Upper lobe of right lung (tissue), 1 donor: ENCODE data around the gene RBM28. TPM values are rescaled to one million over a fixed set of nuclear protein-coding genes. Genes with fewer than 3 reads are reported as not detected.

Experiments
- ATAC-seq: fragments of 200-7000 bp; cut with Tn5 transposase; one replicate; pipeline ENCODE4 v1.9.1; 2020; ENCODE audit warnings: mild to moderate bottlenecking, moderate library complexity
- DNase-seq: peaks from one replicate; pipeline ENCODE4 v3.0.0-alpha.2; 2020
- H3K27ac ChIP-seq: fragments of 200-600 bp; one replicate; pipeline ENCODE4 v1.8.0; 2022
- H3K27me3 ChIP-seq: fragments of 200-600 bp; one replicate; pipeline ENCODE4 v1.8.0; 2022; ENCODE audit warnings: mild to moderate bottlenecking
- H3K36me3 ChIP-seq: fragments of 200-600 bp; one replicate; pipeline ENCODE4 v1.8.0; 2022
- H3K4me1 ChIP-seq: fragments of 200-600 bp; one replicate; pipeline ENCODE4 v1.8.0; 2022
- H3K4me3 ChIP-seq: fragments of 200-600 bp; one replicate; pipeline ENCODE4 v1.8.0; 2022; ENCODE audit warnings: mild to moderate bottlenecking
- H3K9me3 ChIP-seq: fragments of 200-600 bp; one replicate; pipeline ENCODE4 v1.8.0; 2022
- CTCF ChIP-seq: fragments of 200-600 bp; IDR thresholded peaks from one replicate; pipeline ENCODE4 v1.8.0; 2022; ENCODE audit warnings: antibody characterized with exemption
- intact Hi-C: fragments of 100-400 bp; cut with DNase I; formaldehyde crosslinking; loops from one replicate; pipeline ENCODE4 v1.11.0; 2022
- total RNA-seq: library from RNA; stranded (reverse); fragmentation: NEBNext Ultra II Directional; extraction: Animal tissue kit (Norgen Biotek cat#: 25700); gene quantifications from one replicate; pipeline ENCODE4 v1.2.1, GENCODE V29; 2021
- donor health status: DM: no; HTN: yes; CAD: no; lungs with severe emphysema.

The RBM28 gene
- total RNA-seq, 1 donor from 2014 or later = 28.3 TPM

GRCh38 chr7:128357217-128357613 is 13.5 kb upstream of the RBM28 start:
- ATAC-seq = no peak
- intact Hi-C loops = no loop called here
- H3K9me3 ChIP-seq = no peaks in the 10 kb centered on the region
- DNase-seq = no peak
- TF ChIP-seq CTCF = no peak
- H3K27me3 ChIP-seq = peaks cover 33% of the 10 kb centered on the region
- peaks cover 9% of the 10 kb centered on the region for H3K4me1 ChIP-seq
- H3K4me3 ChIP-seq = no peak overlapping the region
- H3K27ac ChIP-seq = no peak overlapping the region
- no peaks in the 10 kb centered on the region for H3K36me3 ChIP-seq

GRCh38 chr7:128356546-128357216 is 13.0 kb upstream of the RBM28 start:
- Histone ChIP-seq H3K27me3 (peaks cover 36% of the 10 kb centered on the region), H3K9me3 (no peaks in the 10 kb centered on the region), H3K4me1 (peaks cover 6% of the 10 kb centered on the region), H3K27ac (no peak overlapping the region), H3K36me3 (no peaks in the 10 kb centered on the region), H3K4me3 (no peak overlapping the region)
- DNase-seq (no peak), ATAC-seq (no peak)
- intact Hi-C loops = no loop called here
- no peak for TF ChIP-seq CTCF

GRCh38 chr7:128353610-128354009 is 9.9 kb upstream of the RBM28 start:
- intact Hi-C loops = no loop called here
- Histone ChIP-seq H3K4me3 (no peak overlapping the region), H3K27ac (no peak overlapping the region), H3K4me1 (peaks cover 5% of the 10 kb centered on the region), H3K36me3 (no peaks in the 10 kb centered on the region), H3K9me3 (no peaks in the 10 kb centered on the region), H3K27me3 (peaks cover 47% of the 10 kb centered on the region)
- ATAC-seq = no peak
- DNase-seq = no peak
- TF ChIP-seq CTCF = no peak

- DNase-seq = no peak
- Histone ChIP-seq H3K27ac (no peak overlapping the region), H3K4me1 (peaks cover 5% of the 10 kb centered on the region), H3K36me3 (no peaks in the 10 kb centered on the region), H3K9me3 (no peaks in the 10 kb centered on the region), H3K4me3 (no peak overlapping the region), H3K27me3 (peaks cover 47% of the 10 kb centered on the region)
- intact Hi-C loops = no loop called here
- TF ChIP-seq CTCF = no peak
- ATAC-seq = no peak
These were observed 9.5 kb upstream of the RBM28 start for GRCh38 chr7:128353189-128353588.

- Histone ChIP-seq H3K36me3 (no peaks in the 10 kb centered on the region), H3K4me3 (no peak overlapping the region), H3K27ac (no peak overlapping the region), H3K27me3 (peaks cover 47% of the 10 kb centered on the region), H3K9me3 (no peaks in the 10 kb centered on the region), H3K4me1 (peaks cover 5% of the 10 kb centered on the region)
- intact Hi-C loops = no loop called here
- ATAC-seq (no peak), DNase-seq (no peak)
- TF ChIP-seq CTCF = no peak
These were observed 8.9 kb upstream of the RBM28 start for GRCh38 chr7:128352636-128353035.

GRCh38 chr7:128352153-128352537 is 8.4 kb upstream of the RBM28 start:
- peak; percentile 48 for TF ChIP-seq CTCF
- intact Hi-C loops = no loop called here
- DNase-seq (peak; percentile 79), ATAC-seq (peak; percentile 85)
- peaks cover 5% of the 10 kb centered on the region for H3K4me1 ChIP-seq
- peaks cover 47% of the 10 kb centered on the region for H3K27me3 ChIP-seq
- no peak overlapping the region for H3K4me3 ChIP-seq
- H3K27ac ChIP-seq = no peak overlapping the region
- H3K36me3 ChIP-seq = no peaks in the 10 kb centered on the region
- no peaks in the 10 kb centered on the region for H3K9me3 ChIP-seq
